KG1 (cell line): ENCODE measurements around the gene INTS11.

Source experiments
- DNase-seq: peaks from one replicate; lab custom pipeline; 2025; lab: John Stamatoyannopoulos, UW

The INTS11 gene

DNA sequence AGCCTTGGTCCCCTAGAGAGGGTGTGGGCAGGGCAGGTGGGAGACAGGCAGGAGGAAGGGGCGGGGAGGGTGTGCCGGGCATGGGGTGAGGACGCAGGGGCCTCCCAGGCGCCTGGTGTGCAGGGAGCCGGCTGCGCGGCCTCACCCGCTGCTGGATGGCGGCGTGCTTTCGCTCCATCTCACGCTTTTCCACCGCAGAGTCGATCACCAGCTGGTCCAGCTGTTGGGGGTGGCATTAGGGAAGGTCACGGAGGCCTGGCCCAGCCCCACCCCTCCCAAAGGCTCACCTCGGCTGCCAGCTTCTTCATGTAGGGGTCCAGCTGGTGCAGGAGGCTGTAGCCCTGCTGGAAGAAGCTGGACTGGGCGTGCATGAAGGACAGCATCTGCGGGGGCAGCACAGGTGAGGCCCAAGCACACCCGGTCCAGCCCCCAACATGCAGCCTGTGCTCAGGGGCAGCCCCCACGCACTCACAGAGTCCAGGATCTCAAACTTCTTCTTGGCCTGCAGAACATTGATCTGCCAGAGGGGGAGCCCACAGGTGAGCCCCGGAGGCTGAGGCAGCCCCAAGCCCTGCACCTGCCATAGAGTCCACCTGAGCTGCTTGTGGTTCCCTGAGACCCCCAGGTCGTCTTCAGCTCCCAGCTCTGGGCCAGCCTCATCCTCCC is 24.6 kb downstream of the INTS11 start:
- no peak for DNase-seq

DNA sequence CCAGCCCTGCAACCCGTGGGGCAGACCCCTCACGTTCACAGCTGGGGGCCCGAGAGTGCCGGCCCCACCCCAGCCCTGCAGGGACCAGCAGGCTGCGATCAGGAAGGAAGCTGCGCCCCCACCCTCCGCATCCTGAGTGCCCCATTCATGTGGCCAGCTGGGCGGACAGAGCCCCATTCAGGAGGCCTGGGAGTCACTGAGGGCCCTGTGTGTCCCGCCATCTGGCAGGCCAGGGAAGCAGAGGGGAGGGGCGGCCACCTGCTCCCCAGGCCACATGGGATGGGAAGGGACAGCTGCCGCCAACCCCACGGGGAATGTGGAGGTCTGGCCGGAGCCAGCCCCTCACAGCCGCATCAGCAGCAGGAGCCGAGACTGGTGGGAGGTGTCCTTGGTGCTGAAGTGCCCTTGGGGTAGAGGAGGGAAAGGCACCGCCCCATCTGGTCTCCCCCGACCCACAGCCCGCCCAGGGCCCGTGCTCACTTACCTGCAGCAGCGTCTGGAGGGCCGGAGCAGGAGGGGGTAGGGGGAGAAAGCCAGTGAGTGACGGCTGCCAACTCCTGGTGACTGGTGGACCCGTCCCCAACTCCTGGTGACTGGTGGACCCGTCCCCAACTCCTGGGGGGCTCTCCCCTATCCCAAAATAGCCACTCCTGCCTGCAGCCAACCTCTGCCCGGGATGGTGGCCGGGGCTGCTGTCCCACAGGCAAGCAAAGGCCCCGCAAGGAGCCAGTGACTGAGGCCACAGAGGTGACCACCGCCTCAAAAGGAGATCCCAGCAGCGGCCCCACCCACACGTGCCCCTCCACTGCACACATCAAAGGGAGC is 25.4 kb downstream of the INTS11 start:
- no peak for DNase-seq

DNA sequence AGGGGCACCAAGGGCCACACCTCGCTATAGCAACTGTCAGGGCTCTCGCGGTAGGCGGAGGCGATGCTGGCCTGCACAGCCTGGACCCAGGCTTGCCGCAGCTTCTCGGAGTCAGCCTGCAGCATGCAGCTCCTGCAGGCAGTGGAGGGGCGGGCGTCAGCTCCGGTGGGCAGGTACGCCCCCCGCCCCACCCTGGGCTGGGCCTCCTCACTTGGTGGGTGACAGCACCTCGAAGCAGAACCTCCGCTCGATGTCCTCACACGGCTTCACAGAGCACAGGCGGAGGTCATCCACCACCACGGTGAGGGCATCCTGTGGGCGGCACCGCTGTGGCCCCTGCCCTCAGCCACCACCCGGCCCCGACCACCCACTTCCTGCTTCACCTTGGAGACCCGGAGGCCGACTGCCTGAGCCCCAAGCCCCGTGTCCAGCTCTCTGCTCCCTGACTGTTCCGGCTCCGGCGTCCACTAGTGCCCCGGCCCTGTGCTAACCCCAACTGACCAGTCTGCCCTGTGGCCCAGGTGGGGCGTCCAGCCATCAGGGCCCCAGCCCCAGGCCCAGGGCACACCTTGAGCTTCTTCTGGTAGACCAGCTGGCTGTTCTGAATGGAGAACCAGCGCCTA is 26.5 kb downstream of the INTS11 start:
- no peak for DNase-seq

DNA sequence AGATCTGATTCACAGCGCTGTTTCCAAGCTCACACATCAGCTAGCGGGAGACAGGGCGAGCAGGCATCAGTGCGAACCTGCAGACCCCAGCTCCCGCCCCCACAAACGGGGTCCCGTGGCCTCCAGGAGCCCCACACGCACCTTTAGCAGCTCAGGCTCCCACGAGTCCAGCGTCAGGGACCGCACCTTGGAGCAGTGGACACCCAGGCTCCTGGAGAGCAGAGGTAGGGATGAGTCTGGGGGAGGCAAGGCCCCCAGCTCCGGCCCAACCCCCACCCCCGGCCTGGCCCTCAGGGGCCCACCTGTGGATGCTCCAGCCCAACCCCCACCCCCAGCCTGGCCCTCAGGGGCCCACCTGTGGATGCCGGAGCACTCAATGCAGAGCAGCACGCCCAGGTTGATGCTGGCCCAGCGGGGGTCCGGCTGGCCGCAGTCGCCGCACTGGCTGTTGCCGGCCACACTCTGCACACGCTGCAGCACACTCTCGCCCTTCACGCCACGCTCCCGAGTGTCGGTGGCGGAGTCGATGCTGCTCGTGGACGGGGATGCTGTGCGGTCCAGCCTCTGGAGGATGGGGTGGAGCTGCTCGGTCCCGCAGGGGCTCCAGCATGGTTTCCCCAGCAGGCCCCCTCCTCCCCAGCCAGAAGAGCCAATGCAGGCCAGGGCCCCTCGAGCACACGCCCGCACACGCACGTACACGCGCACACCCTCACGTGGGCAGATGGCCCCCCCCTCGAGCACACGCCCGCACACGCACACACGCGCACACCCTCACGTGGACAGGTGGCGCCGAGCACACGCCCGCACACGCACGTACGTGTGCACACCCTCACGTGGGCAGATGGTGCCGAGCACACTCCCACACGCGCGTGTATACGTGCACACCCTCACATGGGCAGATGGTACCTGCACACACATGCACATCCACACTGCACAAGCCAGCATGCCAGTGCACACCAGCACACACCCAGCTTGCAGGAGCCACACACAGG is 28.1 kb downstream of the INTS11 start:
- no peak for DNase-seq

DNA sequence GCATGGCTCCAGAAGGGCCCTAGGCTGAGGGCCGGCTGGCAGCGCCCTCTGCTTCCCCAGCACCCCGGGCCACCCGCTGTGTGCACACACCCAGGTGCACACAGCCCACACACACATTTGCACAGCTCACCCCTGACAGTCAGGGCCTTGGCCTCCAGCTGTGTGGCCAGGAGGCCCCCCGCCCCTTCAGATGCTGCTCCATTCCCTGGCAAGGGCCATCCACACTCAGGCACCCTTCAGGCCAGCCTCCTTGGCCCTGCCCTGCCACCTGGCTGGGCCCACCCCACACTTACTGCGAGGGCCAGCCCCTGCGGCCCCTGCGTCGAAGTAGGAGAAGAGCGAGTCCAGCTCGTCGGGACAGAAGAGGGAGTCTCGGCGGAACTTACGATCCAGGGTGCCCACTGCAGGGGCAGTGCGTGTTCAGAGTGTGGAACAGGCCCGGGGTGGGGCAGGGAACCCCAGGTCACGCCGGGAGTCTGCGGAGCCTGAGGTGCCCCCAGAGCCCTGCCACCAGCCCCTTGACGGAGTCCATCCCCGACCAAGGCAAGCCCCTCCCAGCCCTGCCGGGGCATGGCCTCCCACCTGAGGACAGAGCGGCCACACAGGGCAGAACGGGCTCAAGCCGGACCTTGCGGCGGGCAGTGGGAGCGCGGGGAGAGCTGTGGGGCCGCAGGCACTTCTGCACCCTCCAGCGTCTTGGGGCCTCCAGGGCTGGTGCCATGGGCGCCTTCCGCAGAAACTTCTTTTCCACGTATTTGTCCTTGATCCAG is 29.1 kb downstream of the INTS11 start:
- no peak for DNase-seq

DNA sequence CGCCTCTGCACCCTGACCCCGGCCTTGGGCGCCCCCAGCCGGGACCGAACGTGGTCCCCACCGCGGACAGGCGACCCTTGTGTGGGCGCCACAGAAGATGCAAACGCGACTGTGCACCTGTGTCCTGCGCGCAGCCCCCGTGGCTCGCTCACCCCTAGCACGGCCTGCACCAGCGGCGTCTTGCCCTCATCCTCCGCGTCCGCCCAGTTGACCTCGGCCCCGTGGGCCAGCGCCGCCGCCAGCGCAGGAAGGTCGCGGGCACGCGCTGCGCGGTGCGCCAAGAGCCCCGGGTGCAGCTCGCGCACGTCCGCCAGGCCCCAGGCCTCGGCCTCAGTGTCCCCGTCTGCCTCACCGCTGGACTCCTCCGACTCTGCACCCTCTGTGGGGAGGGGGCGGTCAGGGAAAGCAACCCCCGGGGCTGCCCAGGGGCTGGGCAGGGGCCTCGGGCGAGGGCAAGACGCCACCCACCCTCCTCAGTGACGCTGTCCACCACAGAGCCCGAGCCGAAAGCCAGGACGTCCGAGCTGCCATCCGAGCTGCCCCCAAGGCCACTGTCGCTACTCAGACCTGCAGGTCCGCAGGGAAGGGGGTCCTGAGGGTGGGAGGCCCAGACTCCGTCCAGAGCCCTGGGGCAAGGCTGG is 30.1 kb downstream of the INTS11 start:
- DNase-seq = no peak

DNA sequence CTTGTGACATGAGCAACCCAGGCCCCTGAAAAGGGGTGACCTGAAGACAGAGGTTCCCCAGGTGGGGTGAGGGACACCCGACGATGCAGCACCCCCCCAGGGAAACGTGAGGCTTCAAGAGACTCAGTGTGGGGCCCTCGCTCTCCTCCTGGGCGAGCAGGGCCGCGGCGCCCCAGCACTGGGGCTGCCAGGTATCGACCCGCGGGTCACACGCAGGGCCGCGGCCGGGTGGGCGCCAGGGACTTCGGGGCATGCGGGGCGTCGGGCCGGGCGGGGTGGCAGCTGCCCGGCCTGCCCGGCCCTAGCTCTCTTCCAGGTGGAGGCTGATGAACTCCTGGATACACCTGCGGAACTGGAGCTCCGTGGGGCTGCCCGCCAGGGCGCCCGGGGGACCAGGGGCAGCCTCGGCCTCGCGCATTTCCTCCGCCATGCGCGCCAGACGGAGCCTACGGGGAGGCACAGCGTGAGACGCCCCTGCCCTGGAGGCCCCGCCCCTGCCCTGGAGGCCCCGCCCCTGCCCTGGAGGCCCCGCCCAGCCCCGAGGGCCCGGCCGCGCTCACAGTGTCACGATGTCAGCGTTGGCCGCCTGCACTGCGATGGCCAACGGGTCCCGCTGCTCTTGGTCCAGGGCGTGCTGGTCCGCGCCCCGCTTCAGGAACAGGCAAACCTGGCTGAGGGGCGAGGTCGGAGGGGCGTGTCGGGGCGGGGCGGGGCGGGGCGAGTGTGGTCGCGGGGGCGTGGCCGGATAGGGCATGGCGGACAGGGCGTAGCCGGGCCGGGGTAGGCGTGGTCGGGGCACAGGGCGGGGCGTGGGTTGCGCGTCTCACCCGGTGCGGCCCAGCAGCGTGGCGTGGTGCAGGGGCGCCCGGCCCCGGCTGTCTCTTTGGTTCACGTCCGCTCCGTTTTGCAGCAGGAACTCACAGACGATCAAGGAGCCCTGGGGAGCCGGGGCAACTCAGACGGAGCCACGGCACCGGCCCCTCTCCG is 30.9 kb downstream of the INTS11 start:
- DNase-seq = no peak

DNA sequence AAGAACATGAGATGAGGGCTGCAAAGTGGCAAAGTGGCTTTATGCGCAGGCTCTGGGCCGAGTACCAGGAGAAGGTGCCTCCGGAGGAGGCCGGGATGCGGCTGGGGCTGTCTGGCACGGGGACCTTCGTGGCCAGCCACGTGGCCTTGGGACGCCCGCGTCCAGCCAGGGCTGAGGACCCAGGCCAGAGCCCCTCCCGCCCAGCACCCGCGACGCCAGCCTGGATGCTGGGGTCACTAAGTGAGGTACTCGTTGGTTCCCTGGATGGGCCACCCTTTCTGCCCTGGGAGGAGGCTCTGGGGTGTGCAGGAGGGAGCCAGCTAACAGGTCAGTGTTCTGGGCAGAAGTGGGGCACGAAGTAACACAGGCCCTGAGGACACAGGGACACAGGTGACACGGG is 31.6 kb downstream of the INTS11 start:
- no peak for DNase-seq

DNA sequence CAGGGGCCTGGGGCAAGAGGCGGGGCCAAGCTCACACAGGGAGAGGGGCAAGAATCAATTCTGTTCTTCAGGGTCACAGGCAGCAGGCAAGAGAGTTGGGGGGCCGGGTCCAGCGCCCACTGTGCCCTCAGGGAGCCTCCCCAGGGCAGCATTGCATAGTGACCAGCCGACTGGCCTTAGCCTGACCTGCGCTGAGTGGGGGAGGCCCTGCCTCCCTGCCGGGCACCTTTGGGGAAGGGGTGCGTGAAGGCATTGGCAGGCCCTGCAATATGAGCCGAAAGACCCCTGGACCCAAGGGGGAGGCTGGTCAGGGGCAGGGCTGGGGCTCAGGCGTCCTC is 32.0 kb downstream of the INTS11 start:
- no peak for DNase-seq

DNA sequence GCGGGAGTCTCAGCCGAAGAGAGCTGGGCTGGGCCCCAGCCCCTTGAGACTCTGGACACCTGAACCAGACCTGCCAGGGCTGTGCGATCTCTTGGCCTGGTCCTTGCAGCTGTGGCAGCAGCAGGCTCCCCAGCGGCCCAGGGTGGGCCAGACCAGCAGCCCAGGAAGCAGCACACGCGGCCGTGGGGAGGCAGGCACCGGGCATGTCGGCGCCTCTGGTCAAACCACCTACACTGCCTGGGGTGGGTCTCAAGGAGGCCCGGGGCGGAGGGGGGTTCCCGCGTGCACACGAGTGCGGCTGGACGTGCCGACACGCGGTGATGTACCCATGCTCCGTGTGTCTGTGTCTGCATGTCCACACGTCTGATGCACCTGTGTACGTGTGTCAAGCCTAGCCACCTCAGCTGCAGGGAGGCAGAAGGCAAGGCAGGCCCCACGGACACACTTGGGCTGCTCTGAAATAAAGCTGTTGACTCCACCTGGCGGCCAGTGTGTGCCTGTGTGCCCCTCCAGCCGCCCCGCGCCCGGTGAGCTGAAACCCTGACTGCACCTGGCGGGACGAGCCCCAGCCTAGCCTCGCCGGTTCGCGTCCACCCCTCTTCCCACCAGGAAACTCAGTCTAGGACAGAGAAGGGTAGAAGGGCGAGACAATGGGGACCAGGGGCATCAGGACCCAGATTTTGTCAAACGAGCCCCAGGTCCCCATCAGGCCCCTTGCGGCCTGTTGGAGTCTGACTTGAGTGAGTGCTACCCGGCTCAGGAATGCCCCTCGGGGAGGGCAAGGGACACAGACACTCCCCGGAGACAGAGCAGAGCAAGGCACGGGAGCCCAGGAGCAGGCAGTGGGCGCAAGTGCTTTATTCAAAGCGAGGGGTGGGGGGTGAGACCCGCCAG is 32.7 kb downstream of the INTS11 start:
- no peak for DNase-seq

DNA sequence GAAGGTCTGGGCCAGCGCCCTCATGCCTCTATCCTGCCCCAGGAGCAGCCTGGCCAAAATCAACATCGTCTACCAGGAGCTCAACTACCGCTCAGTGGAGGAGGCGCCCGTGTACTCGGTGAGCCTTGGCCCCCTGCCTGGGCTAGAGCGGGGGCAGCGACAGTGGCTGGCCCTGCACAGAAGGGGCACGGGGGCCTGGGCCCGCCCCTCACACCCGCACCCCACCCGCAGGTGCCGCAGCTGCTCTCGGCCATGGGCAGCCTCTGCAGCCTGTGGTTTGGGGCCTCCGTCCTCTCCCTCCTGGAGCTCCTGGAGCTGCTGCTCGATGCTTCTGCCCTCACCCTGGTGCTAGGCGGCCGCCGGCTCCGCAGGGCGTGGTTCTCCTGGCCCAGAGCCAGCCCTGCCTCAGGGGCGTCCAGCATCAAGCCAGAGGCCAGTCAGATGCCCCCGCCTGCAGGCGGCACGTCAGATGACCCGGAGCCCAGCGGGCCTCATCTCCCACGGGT is 33.4 kb downstream of the INTS11 start:
- DNase-seq = no peak

DNA sequence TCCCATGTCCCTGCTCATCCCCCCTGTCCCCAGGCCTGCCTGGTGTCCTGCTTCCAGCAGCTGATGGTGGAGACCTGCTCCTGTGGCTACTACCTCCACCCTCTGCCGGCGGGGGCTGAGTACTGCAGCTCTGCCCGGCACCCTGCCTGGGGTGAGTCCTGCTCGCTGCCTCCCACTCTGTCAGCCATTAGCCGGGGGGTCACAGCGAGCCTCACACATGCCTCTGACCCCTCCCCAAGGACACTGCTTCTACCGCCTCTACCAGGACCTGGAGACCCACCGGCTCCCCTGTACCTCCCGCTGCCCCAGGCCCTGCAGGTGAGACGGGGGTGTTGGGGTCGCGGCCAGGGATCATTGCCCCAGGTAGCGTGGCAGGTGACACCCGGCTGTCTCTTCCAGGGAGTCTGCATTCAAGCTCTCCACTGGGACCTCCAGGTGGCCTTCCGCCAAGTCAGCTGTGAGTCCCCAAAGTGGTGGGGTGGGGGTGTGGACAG is 34.2 kb downstream of the INTS11 start:
- DNase-seq = no peak

DNA sequence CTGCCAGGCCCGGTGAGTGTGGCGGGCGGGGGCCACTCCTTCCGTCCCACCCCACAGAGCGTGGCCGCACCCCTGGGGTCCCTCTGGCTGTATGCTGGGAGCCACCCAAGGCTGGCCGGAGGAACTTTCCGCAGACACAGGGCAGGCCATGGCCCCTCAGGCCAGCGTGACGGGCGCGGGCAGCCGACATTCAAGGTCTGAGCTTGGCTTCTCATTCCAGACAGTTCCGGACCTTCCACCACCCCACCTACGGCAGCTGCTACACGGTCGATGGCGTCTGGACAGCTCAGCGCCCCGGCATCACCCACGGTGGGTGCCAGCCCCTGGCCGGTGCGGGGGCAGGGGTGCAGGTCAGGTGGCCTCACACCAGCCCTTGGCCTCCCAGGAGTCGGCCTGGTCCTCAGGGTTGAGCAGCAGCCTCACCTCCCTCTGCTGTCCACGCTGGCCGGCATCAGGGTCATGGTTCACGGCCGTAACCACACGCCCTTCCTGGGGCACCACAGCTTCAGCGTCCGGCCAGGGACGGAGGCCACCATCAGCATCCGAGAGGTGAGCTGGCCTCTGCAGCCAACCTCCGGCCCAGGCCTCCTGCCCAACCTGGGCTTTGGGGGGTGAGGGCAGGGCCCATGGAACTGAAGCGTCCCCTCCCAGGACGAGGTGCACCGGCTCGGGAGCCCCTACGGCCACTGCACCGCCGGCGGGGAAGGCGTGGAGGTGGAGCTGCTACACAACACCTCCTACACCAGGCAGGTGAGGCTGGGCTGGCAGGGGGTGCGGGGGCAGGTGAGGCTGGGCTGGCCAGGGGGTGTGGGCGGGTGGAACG is 37.0 kb downstream of the INTS11 start:
- no peak for DNase-seq

DNA sequence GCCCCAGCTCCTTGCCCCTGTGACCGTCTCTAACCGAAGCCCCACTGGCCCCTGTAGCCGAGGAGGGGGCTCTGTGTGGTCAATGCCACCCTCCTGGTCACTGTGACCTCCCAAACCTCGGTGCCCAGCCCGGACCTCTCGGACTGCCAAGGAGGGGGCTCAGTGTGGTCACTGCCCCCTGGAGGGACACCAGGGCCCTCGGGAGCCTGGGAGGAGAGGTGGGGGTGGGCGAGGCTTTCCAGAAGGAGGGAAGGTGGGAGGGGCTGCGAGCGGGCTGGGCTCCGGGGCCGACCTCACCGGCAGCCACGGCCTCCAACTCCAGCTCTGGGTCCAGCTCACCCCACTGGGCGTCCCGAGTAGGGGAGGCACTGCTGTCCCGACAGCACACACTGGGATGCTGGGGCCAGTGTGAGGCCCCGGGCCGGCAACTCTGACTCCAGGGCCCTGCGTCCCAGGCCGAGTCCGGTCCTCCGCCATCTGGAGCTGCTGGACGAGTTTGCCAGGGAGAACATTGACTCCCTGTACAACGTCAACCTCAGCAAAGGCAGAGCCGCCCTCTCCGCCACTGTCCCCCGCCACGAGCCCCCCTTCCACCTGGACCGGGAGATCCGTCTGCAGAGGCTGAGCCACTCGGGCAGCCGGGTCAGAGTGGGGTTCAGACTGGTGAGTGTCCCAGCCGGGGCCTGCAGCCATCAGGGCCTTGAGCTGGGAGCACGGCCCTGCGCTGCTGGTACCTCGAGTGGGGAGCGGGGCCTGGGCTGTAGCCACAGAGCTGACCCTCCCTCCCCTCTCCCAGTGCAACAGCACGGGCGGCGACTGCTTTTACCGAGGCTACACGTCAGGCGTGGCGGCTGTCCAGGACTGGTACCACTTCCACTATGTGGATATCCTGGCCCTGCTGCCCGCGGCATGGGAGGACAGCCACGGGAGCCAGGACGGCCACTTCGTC is 37.9 kb downstream of the INTS11 start:
- no peak for DNase-seq

DNA sequence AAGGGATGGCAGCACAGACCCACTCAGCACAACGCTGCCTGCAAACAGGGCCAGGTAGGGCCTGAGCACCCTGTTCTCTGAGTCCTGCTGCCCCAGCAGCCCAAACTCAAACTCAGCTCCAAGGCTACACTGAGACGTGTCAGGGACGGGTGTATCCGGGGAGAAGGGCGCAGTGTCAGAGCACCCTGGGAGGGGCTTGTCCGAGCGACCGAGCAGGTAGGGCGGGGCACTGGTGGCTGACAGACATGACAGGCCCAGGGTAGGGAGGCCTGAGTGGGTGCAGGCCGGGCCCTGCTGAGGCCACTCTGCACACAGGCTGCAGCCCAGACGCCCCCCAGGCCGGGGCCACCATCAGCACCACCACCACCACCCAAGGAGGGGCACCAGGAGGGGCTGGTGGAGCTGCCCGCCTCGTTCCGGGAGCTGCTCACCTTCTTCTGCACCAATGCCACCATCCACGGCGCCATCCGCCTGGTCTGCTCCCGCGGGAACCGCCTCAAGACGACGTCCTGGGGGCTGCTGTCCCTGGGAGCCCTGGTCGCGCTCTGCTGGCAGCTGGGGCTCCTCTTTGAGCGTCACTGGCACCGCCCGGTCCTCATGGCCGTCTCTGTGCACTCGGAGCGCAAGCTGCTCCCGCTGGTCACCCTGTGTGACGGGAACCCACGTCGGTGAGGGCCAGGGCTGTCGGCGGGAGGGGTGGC is 38.7 kb downstream of the INTS11 start:
- DNase-seq = no peak
